Liver (tissue), 9 donors: ENCODE measurements around the gene MAST2. TPM values are rescaled to one million over a fixed set of nuclear protein-coding genes. Genes with fewer than 3 reads are reported as not detected.

Experiments used
- DNase-seq: peaks from one replicate; pipeline ENCODE4 v3.0.0-alpha.2; 2017; ENCODE audit warnings: low spot score
- H3K27ac ChIP-seq, 2 donors: one replicate each; pipeline ENCODE4 v1.7.0; 2013; ENCODE audit warnings: inconsistent platforms in 2 of 2, low read length in 2 of 2, control low read depth in 1 of 2, low read depth in 1 of 2, mild to moderate bottlenecking in 1 of 2
- H3K27me3 ChIP-seq, 4 donors: one replicate each; pipeline versions ENCODE4 v1.6.1 to v1.7.0; 2013; ENCODE audit warnings: low read length in 3 of 4, inconsistent platforms in 1 of 4, mild to moderate bottlenecking in 1 of 4, moderate library complexity in 1 of 4; ENCODE audit not compliant: control insufficient read depth in 4 of 4, insufficient read depth in 4 of 4
- H3K36me3 ChIP-seq, 4 donors: one replicate each; pipeline versions ENCODE4 v1.6.1 to v1.7.0; 2013; ENCODE audit warnings: low read length in 3 of 4, mild to moderate bottlenecking in 3 of 4, low read depth in 1 of 4, moderate library complexity in 1 of 4; ENCODE audit not compliant: control insufficient read depth in 4 of 4, insufficient read depth in 3 of 4
- H3K4me1 ChIP-seq, 4 donors: one replicate each; pipeline versions ENCODE4 v1.6.1 to v1.7.0; 2013; ENCODE audit warnings: low read length in 3 of 4, mild to moderate bottlenecking in 3 of 4, moderate library complexity in 1 of 4; ENCODE audit not compliant: control insufficient read depth in 4 of 4, insufficient read depth in 4 of 4
- H3K4me3 ChIP-seq, 3 donors: one replicate each; pipeline versions ENCODE4 v1.6.1 to v1.7.0; 2013; ENCODE audit warnings: low read length in 3 of 3, control low read depth in 1 of 3, low read depth in 1 of 3, mild to moderate bottlenecking in 1 of 3
- H3K9ac ChIP-seq, 2 donors: one replicate each; pipeline ENCODE4 v1.7.0; 2013; ENCODE audit warnings: low read length in 2 of 2, mild to moderate bottlenecking in 2 of 2, moderate library complexity in 2 of 2, control low read depth in 1 of 2, low read depth in 1 of 2
- H3K9me3 ChIP-seq, 4 donors: one replicate each; pipeline versions ENCODE4 v1.6.1 to v1.7.0; 2013; ENCODE audit warnings: low read length in 3 of 4; ENCODE audit not compliant: control insufficient read depth in 4 of 4
- EGR1 ChIP-seq, 2 donors: IDR thresholded peaks; 2 replicates each; pipeline ENCODE4 v1.6.1; 2016 to 2018; ENCODE audit warnings: antibody characterized with exemption in 2 of 2, low read depth in 2 of 2
- FOXA1 ChIP-seq: IDR thresholded peaks from 2 replicates; pipeline ENCODE4 v1.6.1; 2016; ENCODE audit warnings: antibody characterized with exemption
- FOXA2 ChIP-seq: IDR thresholded peaks from 2 replicates; pipeline ENCODE4 v1.6.1; 2016; ENCODE audit warnings: antibody characterized with exemption
- GABPA ChIP-seq, 2 donors: IDR thresholded peaks in 1 of 2; conservative IDR thresholded peaks in 1 of 2; 2 replicates each; pipeline ENCODE4 v1.6.1; 2016; ENCODE audit warnings: antibody characterized with exemption in 2 of 2, mild to moderate bottlenecking in 1 of 2, moderate library complexity in 1 of 2
- HNF4A ChIP-seq, 2 donors: conservative IDR thresholded peaks; 2 replicates each; pipeline ENCODE4 v1.6.1; 2016; ENCODE audit warnings: antibody characterized with exemption in 2 of 2, mild to moderate bottlenecking in 2 of 2
- HNF4G ChIP-seq: IDR thresholded peaks from 2 replicates; pipeline ENCODE4 v1.6.1; 2016; ENCODE audit warnings: antibody characterized with exemption
- JUND ChIP-seq, 2 donors: IDR thresholded peaks; 2 replicates each; pipeline ENCODE4 v1.6.1; 2016; ENCODE audit warnings: antibody characterized with exemption in 2 of 2
- NR2F2 ChIP-seq: IDR thresholded peaks from 2 replicates; pipeline ENCODE4 v1.6.1; 2016; ENCODE audit warnings: antibody characterized with exemption
- RAD21 ChIP-seq, 2 donors: IDR thresholded peaks; 2 replicates each; pipeline ENCODE4 v1.6.1; 2016; ENCODE audit warnings: antibody characterized with exemption in 2 of 2, mild to moderate bottlenecking in 2 of 2
- RXRA ChIP-seq, 2 donors: IDR thresholded peaks; 2 replicates each; pipeline ENCODE4 v1.6.1; 2017 to 2018; ENCODE audit warnings: antibody characterized with exemption in 2 of 2, mild to moderate bottlenecking in 1 of 2
- SP1 ChIP-seq: IDR thresholded peaks from 2 replicates; pipeline ENCODE4 v1.6.1; 2018; ENCODE audit warnings: antibody characterized with exemption, mild to moderate bottlenecking
- TAF1 ChIP-seq: conservative IDR thresholded peaks from 2 replicates; pipeline ENCODE4 v1.6.1; 2016; ENCODE audit warnings: antibody characterized with exemption, mild to moderate bottlenecking
- YY1 ChIP-seq: IDR thresholded peaks from 2 replicates; pipeline ENCODE4 v1.6.1; 2016; ENCODE audit warnings: antibody characterized with exemption, mild to moderate bottlenecking
- WGBS: extraction: QIAGEN DNeasy Blood & Tissue Kit; methylation state at CpG from one replicate; pipeline ENCODE4 v1.1.7; 2013; 5-methylcytosine and 5-hydroxymethylcytosine counted together
- polyA plus RNA-seq, 2 donors: library from polyadenylated mRNA; stranded (reverse) in 1 of 2; unstranded in 1 of 2; fragments of 200-250 nt in 1 of 2; fragments of >200 nt in 1 of 2; fragmentation: Nextera tagmentation in 1 of 2; extraction: Ambion mirVana in 1 of 2; gene quantifications; one replicate each; pipeline versions ENCODE4 v1.2.1 to v1.2.3, GENCODE V29; 2013 to 2015
- total RNA-seq, 2 donors: library from RNA; depleted of rRNA; stranded (reverse); fragments of >200 nt; gene quantifications; one replicate each; pipeline ENCODE4 v1.2.3, GENCODE V29; 2014
- TF ChIP-seq, protein P1 (sequence below): IDR thresholded peaks from 2 replicates; pipeline ENCODE4 v1.6.1; 2016; ENCODE audit warnings: antibody characterized with exemption
- TF ChIP-seq, protein P2 (sequence below): IDR thresholded peaks from 2 replicates; pipeline ENCODE4 v1.6.1; 2016; ENCODE audit warnings: antibody characterized with exemption
- TF ChIP-seq, protein P3 (sequence below): fragments of 150-350 bp; IDR thresholded peaks from 2 replicates; pipeline ENCODE4 v1.5.1; 2017; ENCODE audit warnings: improper control_type of control experiment, low read depth, low read length; ENCODE audit not compliant: missing input control
- TF ChIP-seq, protein P4 (sequence below): IDR thresholded peaks from 2 replicates; pipeline ENCODE4 v1.6.1; 2016; ENCODE audit warnings: antibody characterized with exemption
- TF ChIP-seq, protein P5 (sequence below): IDR thresholded peaks from 2 replicates; pipeline ENCODE4 v1.6.1; 2016; ENCODE audit warnings: antibody characterized with exemption, mild to moderate bottlenecking
- donor health status: healthy.
- donor health status: healthy.
- donor health status: healthy.
- donor health status: healthy.
- donor health status: healthy.

Gene MAST2
- total and polyA plus RNA-seq, 4 donors, result 4.8 to 9.6 (median 5.7) TPM

DNA sequence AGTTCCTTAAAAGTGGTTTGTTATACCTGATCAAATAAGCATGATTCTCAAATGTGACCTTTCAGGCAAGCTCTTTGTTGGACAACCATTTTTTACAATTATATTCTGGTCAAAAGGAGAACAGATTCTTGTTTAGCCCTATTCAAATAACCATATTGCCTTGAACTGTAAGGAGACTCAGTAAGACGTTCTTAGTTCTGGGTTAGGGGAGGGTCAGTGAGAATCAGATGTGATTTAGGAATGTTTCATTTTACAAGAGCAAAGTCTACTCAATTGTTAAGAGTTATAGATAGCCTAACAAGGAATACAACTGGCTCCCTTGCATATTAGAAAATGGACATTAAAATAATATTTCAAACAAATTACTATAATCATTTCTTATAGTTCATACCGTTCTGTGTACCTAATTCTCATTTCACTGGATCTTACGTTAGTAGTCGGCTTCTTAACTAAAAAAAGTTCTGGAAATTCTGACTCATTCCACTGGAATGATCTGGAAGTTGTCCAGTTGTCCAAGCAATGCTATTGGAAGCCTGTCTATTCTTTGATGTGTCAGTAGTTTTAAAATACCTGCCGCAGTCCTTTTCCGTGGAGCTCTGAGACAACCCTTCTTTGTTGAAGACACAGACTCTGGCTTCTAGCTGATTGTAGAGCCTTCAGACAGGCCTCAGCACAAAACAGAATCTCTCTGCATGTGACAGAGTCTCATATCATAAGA, 88.8 kb downstream of the MAST2 start:
- Histone ChIP-seq H3K36me3 (no peaks in the 10 kb centered on the region), H3K27ac (peak overlapping the region; percentile 11 to 54), H3K4me3 (no peak overlapping the region), H3K27me3 (no peaks in the 10 kb centered on the region), H3K9ac (peak overlapping the region in 1 of 2 donors; percentile 73), H3K4me1 (peaks cover 0 to 10% (median 1%) of the 10 kb centered on the region in 4 donors), H3K9me3 (no peaks in the 10 kb centered on the region)
- DNase-seq, result no peak
- WGBS, result 25% methylated on average over 6 of the region's 6 CpGs
- TF ChIP-seq, protein P1, sequence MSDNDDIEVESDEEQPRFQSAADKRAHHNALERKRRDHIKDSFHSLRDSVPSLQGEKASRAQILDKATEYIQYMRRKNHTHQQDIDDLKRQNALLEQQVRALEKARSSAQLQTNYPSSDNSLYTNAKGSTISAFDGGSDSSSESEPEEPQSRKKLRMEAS, result peak; percentile 32
- TF ChIP-seq, protein P2, sequence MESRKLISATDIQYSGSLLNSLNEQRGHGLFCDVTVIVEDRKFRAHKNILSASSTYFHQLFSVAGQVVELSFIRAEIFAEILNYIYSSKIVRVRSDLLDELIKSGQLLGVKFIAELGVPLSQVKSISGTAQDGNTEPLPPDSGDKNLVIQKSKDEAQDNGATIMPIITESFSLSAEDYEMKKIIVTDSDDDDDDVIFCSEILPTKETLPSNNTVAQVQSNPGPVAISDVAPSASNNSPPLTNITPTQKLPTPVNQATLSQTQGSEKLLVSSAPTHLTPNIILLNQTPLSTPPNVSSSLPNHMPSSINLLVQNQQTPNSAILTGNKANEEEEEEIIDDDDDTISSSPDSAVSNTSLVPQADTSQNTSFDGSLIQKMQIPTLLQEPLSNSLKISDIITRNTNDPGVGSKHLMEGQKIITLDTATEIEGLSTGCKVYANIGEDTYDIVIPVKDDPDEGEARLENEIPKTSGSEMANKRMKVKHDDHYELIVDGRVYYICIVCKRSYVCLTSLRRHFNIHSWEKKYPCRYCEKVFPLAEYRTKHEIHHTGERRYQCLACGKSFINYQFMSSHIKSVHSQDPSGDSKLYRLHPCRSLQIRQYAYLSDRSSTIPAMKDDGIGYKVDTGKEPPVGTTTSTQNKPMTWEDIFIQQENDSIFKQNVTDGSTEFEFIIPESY, result peak; percentile 73
- TF ChIP-seq EGR1 (IDR thresholded peaks at IDR 0.05; ENCODE audit: low read depth in 2 of 2), result peak in 1 of 2 donors; percentile 88
- peak; percentile 5 for TF ChIP-seq FOXA2
- TF ChIP-seq JUND (IDR thresholded peaks at IDR 0.05), result peak; percentile 100
- TF ChIP-seq YY1, result peak; percentile 74
- TF ChIP-seq, protein P3, sequence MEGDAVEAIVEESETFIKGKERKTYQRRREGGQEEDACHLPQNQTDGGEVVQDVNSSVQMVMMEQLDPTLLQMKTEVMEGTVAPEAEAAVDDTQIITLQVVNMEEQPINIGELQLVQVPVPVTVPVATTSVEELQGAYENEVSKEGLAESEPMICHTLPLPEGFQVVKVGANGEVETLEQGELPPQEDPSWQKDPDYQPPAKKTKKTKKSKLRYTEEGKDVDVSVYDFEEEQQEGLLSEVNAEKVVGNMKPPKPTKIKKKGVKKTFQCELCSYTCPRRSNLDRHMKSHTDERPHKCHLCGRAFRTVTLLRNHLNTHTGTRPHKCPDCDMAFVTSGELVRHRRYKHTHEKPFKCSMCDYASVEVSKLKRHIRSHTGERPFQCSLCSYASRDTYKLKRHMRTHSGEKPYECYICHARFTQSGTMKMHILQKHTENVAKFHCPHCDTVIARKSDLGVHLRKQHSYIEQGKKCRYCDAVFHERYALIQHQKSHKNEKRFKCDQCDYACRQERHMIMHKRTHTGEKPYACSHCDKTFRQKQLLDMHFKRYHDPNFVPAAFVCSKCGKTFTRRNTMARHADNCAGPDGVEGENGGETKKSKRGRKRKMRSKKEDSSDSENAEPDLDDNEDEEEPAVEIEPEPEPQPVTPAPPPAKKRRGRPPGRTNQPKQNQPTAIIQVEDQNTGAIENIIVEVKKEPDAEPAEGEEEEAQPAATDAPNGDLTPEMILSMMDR, result no peak
- TF ChIP-seq FOXA1, result no peak
- peak in 1 of 2 donors; percentile 51 for TF ChIP-seq RXRA (IDR thresholded peaks at IDR 0.05)
- TF ChIP-seq, protein P4, sequence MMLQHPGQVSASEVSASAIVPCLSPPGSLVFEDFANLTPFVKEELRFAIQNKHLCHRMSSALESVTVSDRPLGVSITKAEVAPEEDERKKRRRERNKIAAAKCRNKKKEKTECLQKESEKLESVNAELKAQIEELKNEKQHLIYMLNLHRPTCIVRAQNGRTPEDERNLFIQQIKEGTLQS, result peak; percentile 98
- peak; percentile 32 to 33 for TF ChIP-seq RAD21 (IDR thresholded peaks at IDR 0.05)
- no peak for TF ChIP-seq HNF4G
- TF ChIP-seq GABPA (IDR thresholded peaks at IDR 0.05 in 1 of 2, conservative IDR thresholded peaks at IDR 0.05 in 1 of 2), result no peak
- TF ChIP-seq HNF4A (conservative IDR thresholded peaks at IDR 0.05), result peak in 1 of 2 donors; percentile 46
- peak; percentile 55 for TF ChIP-seq SP1
- TF ChIP-seq TAF1, result no peak
- TF ChIP-seq NR2F2, result no peak
- TF ChIP-seq, protein P5, sequence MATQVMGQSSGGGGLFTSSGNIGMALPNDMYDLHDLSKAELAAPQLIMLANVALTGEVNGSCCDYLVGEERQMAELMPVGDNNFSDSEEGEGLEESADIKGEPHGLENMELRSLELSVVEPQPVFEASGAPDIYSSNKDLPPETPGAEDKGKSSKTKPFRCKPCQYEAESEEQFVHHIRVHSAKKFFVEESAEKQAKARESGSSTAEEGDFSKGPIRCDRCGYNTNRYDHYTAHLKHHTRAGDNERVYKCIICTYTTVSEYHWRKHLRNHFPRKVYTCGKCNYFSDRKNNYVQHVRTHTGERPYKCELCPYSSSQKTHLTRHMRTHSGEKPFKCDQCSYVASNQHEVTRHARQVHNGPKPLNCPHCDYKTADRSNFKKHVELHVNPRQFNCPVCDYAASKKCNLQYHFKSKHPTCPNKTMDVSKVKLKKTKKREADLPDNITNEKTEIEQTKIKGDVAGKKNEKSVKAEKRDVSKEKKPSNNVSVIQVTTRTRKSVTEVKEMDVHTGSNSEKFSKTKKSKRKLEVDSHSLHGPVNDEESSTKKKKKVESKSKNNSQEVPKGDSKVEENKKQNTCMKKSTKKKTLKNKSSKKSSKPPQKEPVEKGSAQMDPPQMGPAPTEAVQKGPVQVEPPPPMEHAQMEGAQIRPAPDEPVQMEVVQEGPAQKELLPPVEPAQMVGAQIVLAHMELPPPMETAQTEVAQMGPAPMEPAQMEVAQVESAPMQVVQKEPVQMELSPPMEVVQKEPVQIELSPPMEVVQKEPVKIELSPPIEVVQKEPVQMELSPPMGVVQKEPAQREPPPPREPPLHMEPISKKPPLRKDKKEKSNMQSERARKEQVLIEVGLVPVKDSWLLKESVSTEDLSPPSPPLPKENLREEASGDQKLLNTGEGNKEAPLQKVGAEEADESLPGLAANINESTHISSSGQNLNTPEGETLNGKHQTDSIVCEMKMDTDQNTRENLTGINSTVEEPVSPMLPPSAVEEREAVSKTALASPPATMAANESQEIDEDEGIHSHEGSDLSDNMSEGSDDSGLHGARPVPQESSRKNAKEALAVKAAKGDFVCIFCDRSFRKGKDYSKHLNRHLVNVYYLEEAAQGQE, result peak; percentile 82
